Activated B cell treated with CpG ODN at 0.5 μM for 24 hours (primary cell): Measurements from ENCODE around the gene MRPL39. TPM values are rescaled to one million over a fixed set of nuclear protein-coding genes. Genes with fewer than 3 reads are reported as not detected.

Experiments
- ATAC-seq: fragments of 200-7000 bp; cut with Tn5 transposase; one replicate; pipeline ENCODE4 v1.10.0; 2021; ENCODE audit warnings: low read depth, mild to moderate bottlenecking, moderate library complexity
- CTCF ChIA-PET: fragments of 350-600 bp; sonication (Branson Sonifier 250); formaldehyde crosslinking; loops from one replicate; lab custom pipeline; 2021; ENCODE audit warnings: antibody characterized with exemption; lab: Charles Lee
- POLR2A ChIA-PET: fragments of 350-600 bp; sonication (Branson Sonifier 250); formaldehyde crosslinking; loops from one replicate; lab custom pipeline; 2021; ENCODE audit warnings: antibody characterized with exemption; lab: Charles Lee
- DNase-seq: peaks from one replicate; pipeline ENCODE4 v3.0.0; 2022
- H3K27ac Mint-ChIP-seq: one replicate; pipeline ENCODE4 v1.8.0; 2020; ENCODE audit warnings: mixed read lengths
- H3K27me3 Mint-ChIP-seq: one replicate; pipeline ENCODE4 v1.8.0; 2021; ENCODE audit warnings: mixed read lengths
- H3K36me3 Mint-ChIP-seq: one replicate; pipeline ENCODE4 v1.8.0; 2021; ENCODE audit warnings: low read depth, mixed read lengths
- H3K4me1 Mint-ChIP-seq: one replicate; pipeline ENCODE4 v1.8.0; 2021; ENCODE audit warnings: mixed read lengths
- H3K4me3 Mint-ChIP-seq: one replicate; pipeline ENCODE4 v1.8.0; 2020; ENCODE audit warnings: mild to moderate bottlenecking, mixed read lengths
- H3K9me3 Mint-ChIP-seq: one replicate; pipeline ENCODE4 v1.8.0; 2020; ENCODE audit warnings: mixed read lengths
- intact Hi-C: fragments of 100-400 bp; cut with micrococcal nuclease; formaldehyde crosslinking; loops from one replicate; pipeline ENCODE4 v1.15.1; 2024
- total RNA-seq: library from RNA; stranded (reverse); gene quantifications from 2 replicates; pipeline ENCODE4 v1.2.3, GENCODE V29; 2022
- TF ChIP-seq, protein P1 (sequence below): fragments of 200-600 bp; IDR thresholded peaks from one replicate; pipeline ENCODE4 v1.8.0; 2022; ENCODE audit warnings: antibody characterized with exemption, mild to moderate bottlenecking

MRPL39 gene
- total RNA-seq, 1 donor from 2014 or later: 43.6 TPM

DNA sequence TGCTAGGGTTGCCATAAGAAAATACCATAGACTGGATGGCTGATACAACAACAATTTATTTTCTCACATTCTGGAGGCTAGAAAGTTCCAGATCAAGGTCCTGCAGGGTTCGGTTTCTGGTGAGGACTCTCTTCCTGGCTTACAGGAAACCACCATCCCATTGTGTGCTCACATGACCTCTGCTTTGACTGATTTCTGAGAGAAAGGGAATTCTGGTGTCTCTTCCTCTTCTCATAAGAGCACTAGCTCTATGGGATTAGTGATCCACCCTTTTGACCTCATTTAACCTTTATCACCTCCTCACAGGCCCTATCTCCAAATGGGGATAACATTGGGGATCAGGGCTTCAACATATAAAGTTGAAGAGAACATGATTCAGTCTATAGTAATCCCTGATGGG lies 47.5 kb downstream of the MRPL39 start:
- Mint-ChIP-seq H3K36me3 (peaks cover 30% of the 10 kb centered on the region), H3K4me1 (peaks cover 41% of the 10 kb centered on the region), H3K27ac (no peak overlapping the region), H3K9me3 (no peaks in the 10 kb centered on the region), H3K27me3 (no peaks in the 10 kb centered on the region), H3K4me3 (no peak overlapping the region)
- ChIA-PET POLR2A (interaction anchor here (0.6 to 1.1 kb wide), 3 partner anchors 13 to 136 kb away, joined by 3 read pairs; no protein-coding TSS in a partner anchor), CTCF (interaction anchor here (0.8 kb wide), 1 partner anchor 70 kb away, joined by 3 read pairs; no protein-coding TSS in a partner anchor)
- ATAC-seq (no peak), DNase-seq (no peak)
- TF ChIP-seq, protein P1, sequence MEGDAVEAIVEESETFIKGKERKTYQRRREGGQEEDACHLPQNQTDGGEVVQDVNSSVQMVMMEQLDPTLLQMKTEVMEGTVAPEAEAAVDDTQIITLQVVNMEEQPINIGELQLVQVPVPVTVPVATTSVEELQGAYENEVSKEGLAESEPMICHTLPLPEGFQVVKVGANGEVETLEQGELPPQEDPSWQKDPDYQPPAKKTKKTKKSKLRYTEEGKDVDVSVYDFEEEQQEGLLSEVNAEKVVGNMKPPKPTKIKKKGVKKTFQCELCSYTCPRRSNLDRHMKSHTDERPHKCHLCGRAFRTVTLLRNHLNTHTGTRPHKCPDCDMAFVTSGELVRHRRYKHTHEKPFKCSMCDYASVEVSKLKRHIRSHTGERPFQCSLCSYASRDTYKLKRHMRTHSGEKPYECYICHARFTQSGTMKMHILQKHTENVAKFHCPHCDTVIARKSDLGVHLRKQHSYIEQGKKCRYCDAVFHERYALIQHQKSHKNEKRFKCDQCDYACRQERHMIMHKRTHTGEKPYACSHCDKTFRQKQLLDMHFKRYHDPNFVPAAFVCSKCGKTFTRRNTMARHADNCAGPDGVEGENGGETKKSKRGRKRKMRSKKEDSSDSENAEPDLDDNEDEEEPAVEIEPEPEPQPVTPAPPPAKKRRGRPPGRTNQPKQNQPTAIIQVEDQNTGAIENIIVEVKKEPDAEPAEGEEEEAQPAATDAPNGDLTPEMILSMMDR: no peak
- intact Hi-C loops: loop anchor here (2.0 to 5.0 kb wide), 2 partner anchors 49 to 662 kb away; no protein-coding TSS in a partner anchor

DNA sequence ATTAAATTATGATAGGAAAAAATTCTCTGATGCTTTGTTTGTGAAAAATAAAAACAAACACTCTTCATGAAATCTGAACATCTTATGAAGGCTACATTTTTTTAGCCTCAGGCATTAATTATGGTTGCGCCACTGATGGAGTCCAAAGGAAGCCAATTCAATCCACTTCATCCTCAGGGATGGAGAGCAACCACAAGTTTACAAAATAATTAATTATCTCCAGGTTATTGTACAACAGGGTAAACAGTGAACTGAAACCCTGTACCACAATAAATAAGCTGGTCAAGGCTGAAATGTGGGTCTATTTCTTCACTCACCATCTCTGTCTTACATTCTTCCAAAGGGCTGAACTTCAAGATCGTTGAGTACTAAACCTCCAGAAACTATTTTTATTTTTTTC lies 49.2 kb downstream of the MRPL39 start:
- no peak for DNase-seq
- ChIA-PET CTCF (interaction anchor here (1.2 to 1.4 kb wide), 2 partner anchors 103 to 137 kb away, joined by 3 read pairs; no protein-coding TSS in a partner anchor), POLR2A (interaction anchor here (0.7 to 1.0 kb wide), 2 partner anchors 70 to 133 kb away, joined by 3 to 4 read pairs; no protein-coding TSS in a partner anchor)
- no peak overlapping the region for H3K27ac Mint-ChIP-seq
- TF ChIP-seq, protein P1: no peak
- H3K27me3 Mint-ChIP-seq: no peaks in the 10 kb centered on the region
- intact Hi-C loops: no loop called here
- H3K9me3 Mint-ChIP-seq: no peaks in the 10 kb centered on the region
- peaks cover 26% of the 10 kb centered on the region for H3K4me1 Mint-ChIP-seq
- no peak overlapping the region for H3K4me3 Mint-ChIP-seq
- peaks cover 13% of the 10 kb centered on the region for H3K36me3 Mint-ChIP-seq
- ATAC-seq: no peak

DNA sequence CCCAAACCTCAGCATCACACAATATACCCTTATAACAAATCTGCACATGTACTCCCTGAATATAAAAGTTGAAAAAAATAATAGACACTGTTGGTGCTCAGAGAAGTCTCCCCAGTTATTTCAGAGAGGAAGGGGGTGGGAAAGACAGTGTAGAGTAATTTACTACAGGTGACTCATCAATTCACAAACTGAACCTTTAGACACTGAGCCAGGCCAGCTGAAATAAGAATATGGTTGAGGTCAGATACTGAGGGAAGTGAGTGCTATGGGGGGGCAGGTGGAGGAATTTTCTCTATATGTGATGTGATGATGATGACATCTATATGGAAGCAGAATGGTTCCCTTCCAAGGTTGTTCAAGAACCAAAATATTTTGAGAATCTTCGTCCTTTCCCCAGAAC lies 50.1 kb downstream of the MRPL39 start:
- intact Hi-C loops: no loop called here
- Mint-ChIP-seq H3K27me3 (no peaks in the 10 kb centered on the region), H3K27ac (no peak overlapping the region), H3K4me3 (no peak overlapping the region), H3K9me3 (no peaks in the 10 kb centered on the region), H3K4me1 (peaks cover 23% of the 10 kb centered on the region), H3K36me3 (peaks cover 4% of the 10 kb centered on the region)
- POLR2A ChIA-PET: no interaction called here
- TF ChIP-seq, protein P1: no peak
- DNase-seq (no peak), ATAC-seq (no peak)
- CTCF ChIA-PET: no interaction called here

DNA sequence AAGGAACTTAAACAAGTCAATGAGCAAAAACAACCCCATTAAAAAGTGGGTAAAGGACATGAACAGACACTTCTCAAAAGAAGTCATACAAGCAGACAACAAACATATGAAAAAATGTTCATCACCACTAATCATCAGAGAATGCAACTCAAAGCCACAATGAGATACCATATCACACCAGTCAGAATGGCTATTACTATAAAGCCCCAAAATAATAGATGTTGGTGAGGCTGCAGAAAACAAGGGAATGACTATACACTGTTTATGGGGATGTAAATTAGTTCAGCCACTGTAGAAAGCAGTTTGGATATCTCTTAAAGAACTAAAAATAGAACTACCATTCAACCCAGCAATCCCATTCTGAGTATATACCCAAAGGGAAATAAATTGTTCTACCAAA lies 51.2 kb downstream of the MRPL39 start:
- TF ChIP-seq, protein P1: no peak
- Mint-ChIP-seq H3K27ac (no peak overlapping the region), H3K4me3 (no peak overlapping the region), H3K27me3 (no peaks in the 10 kb centered on the region), H3K9me3 (no peaks in the 10 kb centered on the region), H3K36me3 (peaks cover under 1% of the 10 kb centered on the region), H3K4me1 (peaks cover 18% of the 10 kb centered on the region)
- ATAC-seq (no peak), DNase-seq (no peak)
- CTCF ChIA-PET: no interaction called here
- POLR2A ChIA-PET: no interaction called here
- intact Hi-C loops: no loop called here

DNA sequence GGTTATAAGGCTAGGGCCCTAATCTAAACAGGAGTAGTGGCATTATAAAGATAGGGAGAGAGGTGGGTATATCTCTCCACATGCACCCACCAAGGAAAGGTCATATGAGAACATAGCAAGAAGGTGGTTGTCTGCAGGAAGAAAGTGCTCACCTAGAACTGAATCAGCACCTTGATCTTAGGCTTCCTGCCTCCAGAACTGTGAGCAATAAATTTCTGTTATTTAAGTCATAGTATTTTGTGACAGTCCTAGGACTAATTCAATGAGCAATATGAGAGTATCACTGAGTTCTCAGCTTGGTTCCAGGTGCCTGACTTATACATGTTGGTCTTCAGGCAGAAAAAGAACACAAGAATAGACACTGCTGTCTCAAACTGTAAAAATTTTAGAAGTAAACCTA lies 51.8 kb downstream of the MRPL39 start:
- ChIA-PET POLR2A (no interaction called here), CTCF (no interaction called here)
- TF ChIP-seq, protein P1: no peak
- Mint-ChIP-seq H3K27ac (no peak overlapping the region), H3K36me3 (no peaks in the 10 kb centered on the region), H3K4me1 (peaks cover 14% of the 10 kb centered on the region), H3K9me3 (no peaks in the 10 kb centered on the region), H3K27me3 (no peaks in the 10 kb centered on the region), H3K4me3 (no peak overlapping the region)
- intact Hi-C loops: no loop called here
- ATAC-seq (no peak), DNase-seq (no peak)
